ENCODE data around the gene LRR1.
"Not testable (repeated sequence)": the region's sequence is repeated elsewhere in the genome, so short reads cannot be mapped to it uniquely, and the experiment has no call there.

Gene LRR1

GRCh38 chr14:49598485-49599300 is at the start of gene LRR1:
Gene LRR1 (plus strand): TSS chr14:49598940. CDS start chr14:49599021, 81 bp downstream.
- peak; percentile 67 for DNase-seq (ENCODE audit: low read depth, low spot score)

GRCh38 chr14:49549446-49549845 is 49.3 kb upstream of the LRR1 start:
- DNase-seq (ENCODE audit: low read depth, low spot score) = no peak

- no peak for DNase-seq (ENCODE audit: low read depth, low spot score)
Measured at GRCh38 chr14:49549881-49550280, 48.9 kb upstream of the LRR1 start.

DNA sequence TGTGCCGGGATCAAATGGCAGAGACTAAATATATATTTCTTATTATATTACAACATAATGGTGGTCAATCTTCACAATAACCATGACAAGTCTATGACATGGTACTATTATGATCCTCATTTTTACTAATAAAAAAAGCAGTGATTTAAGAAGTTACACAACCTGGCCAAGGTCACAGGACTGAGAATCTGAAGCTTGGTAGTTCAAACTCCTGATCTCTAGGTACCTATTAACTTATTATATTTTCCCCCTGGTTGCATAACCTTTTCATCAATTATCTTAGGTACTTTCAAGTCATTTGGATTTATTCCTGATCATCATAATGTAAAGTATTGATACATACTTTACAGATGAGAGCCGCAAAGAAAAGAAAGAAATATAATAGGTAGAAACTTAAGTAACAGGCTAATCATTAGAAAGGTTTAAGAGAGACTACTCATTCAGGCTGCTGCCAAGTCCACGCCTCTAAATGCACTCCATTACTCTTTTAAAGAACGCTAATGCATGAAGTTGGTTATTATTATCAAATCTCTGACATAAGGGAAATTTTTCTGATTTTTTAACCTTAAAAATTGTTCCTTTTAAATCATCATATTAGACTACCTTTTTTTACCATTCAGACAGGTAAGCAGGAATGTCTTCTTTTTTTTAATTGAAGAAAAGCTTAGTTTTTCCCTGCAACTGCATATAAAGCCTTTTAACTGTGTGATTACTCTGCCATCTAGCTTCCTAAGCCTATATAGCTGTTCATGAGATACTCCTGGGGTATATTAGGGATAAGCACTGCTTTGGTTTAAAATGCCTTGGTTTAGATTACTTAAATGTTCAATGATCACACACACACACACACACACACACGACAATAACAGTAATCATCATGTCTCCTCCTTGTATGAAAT is 48.2 kb upstream of the LRR1 start:
- DNase-seq (ENCODE audit: low read depth, low spot score) = no peak

DNA sequence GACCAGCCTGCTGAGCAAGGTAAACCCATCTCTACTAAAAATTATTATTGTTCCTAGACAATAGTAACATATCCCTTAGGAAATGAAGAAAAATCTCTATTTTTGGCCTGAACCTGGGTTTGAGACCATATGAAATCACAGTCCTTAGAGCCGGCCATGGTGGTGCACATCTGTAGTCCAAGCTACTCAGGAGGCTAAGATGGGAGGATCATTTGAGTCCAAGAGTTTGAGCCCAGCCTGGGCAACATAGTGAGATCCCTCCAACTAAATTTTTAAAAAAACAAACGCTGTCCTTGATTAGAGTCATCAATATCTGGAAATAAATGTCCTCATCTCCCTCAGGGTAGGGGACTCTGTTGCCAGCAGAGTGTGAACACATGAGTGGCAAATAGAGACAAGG is 47.2 kb upstream of the LRR1 start:
- no peak for DNase-seq (ENCODE audit: low read depth, low spot score)

DNA sequence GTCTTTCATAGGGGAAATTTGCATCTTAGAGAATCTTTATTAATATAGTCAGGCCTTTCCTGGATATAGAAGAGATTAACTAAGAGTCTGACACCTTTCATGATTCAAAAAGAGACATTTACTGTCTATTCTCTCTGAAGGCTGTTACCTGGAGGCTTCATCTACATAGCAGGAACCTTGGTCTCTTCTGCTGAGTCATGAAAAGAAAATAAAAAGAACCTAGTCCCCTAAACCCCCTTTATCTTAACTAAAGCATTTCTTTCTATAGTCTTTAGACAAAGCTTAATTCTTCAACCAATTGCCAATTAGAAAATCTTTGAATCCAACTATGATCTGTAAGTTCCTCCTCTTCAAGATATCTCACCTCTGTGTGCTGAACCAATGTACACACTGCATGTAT is 45.6 kb upstream of the LRR1 start:
- no peak for DNase-seq (ENCODE audit: low read depth, low spot score)

GRCh38 chr14:49553892-49554291 is 44.8 kb upstream of the LRR1 start:
- DNase-seq (ENCODE audit: low read depth, low spot score) = no peak

DNA sequence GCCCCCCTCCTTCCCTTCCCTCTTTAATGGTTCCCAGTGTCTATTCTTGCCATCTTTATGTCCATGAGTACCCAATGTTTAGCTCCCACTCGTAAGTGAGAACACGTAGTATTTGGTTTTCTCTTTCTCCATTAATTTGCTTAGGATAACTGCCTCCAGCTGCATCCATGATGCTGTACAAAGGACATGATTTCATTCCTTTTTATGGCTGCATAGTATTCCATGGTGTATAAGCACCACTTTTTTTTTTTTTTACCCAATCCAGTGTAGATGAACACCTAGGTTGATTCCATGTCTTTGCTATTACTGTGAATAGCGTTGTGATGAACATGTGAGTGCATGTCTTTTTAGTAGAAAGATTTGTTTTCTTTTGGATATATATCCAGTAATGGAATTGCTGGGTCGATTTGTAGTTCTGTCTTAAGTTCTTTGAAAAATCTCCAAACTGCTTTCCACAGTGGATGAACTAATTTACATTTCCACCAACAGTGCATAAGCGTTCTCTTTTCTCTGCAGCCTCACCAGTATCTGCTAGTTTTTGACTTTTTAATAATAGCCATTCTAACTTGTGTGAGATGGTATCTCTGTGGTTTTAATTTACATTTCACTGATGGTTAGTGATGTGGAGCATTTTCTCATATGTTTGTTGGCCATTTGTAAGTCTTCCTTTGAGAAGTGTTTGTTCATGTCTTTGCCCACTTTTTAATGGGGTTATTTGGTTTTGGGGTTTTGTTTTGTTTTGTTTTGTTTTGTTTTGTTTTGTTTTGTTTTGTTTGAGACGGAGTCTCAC is 38.6 kb upstream of the LRR1 start:
- DNase-seq (ENCODE audit: low read depth, low spot score) = no peak

GRCh38 chr14:49566714-49567113 is 32.0 kb upstream of the LRR1 start:
- DNase-seq (ENCODE audit: low read depth, low spot score) = no peak

GRCh38 chr14:49569281-49569680 is 29.5 kb upstream of the LRR1 start:
- no peak for DNase-seq (ENCODE audit: low read depth, low spot score)

DNA sequence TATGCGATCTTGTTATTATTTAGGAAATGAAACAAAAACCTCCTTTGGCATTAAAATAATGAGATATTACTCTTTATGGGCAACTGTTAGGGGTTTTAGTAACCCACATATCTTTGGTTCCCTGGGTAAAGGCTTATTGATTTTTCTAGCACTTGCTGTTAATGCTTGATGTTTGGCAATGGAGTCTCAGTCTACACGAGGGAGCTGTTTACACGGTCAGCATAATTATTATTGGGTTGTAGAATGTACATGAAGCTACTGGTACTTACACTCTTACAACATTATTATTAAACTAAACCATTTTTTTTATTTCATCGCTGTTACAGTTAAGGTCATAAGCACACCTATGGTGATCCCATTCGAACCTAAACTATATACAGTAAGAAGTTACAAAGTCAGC is 24.7 kb upstream of the LRR1 start:
- no peak for DNase-seq (ENCODE audit: low read depth, low spot score)

- no peak for DNase-seq (ENCODE audit: low read depth, low spot score)
Measured at GRCh38 chr14:49578141-49578540, 20.6 kb upstream of the LRR1 start.

- DNase-seq (ENCODE audit: low read depth, low spot score) = no peak
Measured at GRCh38 chr14:49579841-49580240, 18.9 kb upstream of the LRR1 start.

DNA sequence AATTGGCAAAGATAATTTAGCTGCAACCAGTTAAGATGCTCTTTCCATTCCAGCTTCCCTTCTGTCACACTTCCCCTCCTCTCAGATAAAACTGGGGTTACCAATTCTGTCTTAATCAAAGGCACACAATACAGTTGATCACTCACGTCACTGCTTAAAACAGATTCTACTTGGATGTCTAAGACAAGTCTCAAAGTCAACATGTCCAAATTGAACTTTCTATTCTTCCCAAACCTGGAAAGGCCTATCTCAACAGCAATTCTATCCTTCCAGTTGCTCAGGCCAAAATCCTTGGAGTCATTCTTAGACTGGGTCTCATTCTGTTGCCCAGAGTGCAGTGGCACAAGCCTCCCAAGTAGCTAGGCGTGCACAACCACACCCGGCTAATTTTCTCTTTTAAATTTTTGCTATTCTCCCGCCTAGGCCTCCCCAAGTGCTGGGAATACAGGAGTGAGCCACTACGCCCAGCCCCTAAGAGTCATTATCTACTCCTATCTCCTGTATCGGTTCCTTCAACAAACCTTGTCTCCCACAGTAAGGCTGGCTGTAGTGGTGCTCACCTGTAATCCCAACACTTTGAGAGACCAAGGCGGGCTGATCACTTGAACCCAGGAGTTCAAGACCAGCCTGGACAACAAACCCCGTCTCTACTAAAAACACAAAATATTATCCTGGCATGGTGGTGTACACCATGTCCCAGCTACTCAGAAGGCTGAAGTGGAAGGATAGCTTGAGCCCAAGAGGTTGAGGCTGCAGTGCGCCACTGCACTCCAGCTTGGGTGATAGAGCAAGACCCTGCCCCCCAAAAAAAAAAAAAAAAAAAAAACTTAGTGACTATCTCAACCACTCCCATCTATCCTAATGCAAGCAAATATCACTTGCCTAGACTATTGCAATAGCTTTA is 17.3 kb upstream of the LRR1 start:
- DNase-seq (ENCODE audit: low read depth, low spot score) = no peak

DNA sequence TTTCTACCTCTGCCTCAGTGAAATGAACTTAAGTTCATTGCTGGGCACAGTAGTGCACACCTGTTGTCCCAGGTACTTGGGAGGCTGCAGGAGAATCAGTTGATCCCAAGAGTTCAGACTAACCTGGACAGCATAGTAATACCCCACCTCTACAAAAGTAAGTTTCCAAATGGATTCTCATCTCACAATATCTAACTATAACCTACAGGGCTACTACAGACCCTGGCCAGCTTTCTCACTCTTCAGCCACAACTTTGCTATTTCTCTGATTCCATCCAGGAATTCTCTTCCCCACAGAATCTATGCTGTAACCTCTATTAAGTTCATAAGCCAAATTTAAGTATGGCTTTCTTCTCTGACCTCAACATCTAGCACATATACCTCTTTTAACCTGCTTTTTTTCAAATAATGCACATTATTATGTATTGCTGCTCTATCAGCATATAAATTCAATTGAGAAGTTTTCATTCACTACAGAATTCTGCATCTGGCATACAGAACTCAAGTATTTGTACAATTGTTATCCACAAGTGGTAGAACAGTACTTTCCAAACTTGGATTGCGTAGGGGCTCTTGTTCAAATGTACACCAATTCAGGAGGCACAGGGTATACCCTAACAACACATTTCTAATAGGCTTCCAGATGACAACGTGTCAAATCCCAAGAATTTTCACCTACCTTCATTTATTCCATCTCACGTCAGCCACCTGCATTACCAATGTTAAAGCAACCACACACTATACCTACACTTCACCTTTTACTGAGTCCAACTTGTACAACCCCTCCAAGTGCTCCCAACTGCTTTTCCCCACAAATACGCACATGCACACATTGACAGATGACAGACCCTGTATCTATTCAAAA is 16.4 kb upstream of the LRR1 start:
- no peak for DNase-seq (ENCODE audit: low read depth, low spot score)

DNA sequence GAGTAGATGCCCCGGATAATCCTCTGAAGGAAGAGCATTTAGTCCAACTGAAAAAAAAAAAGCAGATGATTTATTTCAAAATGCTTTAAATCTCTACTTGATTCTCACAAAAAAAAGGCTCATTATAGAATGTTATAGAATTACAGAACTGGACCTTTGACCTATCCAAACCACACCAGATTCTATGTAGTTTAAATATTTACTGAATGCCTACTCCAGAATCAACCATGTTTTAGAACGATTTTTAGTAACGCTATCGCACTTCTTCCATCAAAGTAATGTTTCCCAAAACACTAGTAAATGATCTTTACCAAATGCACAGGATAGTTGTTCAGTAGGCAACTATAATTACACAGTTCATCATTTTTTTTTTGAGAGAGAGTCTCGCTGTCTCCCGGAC is 15.1 kb upstream of the LRR1 start:
- DNase-seq (ENCODE audit: low read depth, low spot score) = no peak

- DNase-seq (ENCODE audit: low read depth, low spot score) = no peak
Measured at GRCh38 chr14:49584058-49584457, 14.7 kb upstream of the LRR1 start.

DNA sequence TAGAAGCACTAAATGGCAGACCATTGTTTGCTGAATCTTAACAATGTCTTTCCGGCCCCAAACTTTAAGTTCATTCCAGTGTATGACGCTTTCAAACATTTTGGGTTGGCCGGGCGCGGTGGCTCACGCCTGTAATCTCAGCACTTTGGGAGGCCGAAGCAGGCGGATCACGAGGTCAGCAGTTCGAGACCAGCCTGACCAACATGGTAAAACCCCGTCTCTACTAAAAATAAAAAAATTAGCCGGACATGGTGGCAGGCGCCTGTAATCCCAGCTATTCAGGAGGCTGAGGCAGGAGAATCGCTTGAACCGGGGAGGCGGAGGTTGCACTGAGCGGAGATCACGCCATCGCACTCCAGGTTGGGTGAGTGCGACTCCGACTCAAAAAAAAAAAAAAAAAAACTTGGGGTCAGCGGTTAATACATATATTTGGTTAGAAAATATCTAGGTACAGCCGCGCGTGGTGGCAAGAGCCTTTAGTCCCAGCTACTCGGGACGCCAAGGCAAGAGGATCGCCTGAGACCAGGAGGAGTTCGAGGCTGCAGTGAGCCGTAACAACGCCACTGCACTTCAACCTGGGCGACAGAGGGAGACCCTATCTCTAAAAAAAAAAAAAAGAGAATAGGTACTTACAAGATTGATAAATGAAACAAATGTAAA is 13.6 kb upstream of the LRR1 start:
- DNase-seq (ENCODE audit: low read depth, low spot score) = not testable (repeated sequence)
